ENCODE results near the gene DMC1. TPM values are rescaled to one million over a fixed set of nuclear protein-coding genes. Genes with fewer than 3 reads are reported as not detected.

The DMC1 gene
- total and polyA plus RNA-seq, 7 donors = 0.68 to 43.3 (median 3.8) TPM; not detected in 1

- H3K27ac ChIP-seq = peak overlapping the region in 3 of 4 donors; percentile 29 to 60 (median 46)
These were observed 44.5 kb upstream of the DMC1 start for GRCh38 chr22:38614332-38615063.

GRCh38 chr22:38613588-38613987, 43.6 kb upstream of the DMC1 start:
- Histone ChIP-seq H3K27me3 (no peaks in the 10 kb centered on the region), H3K27ac (peak overlapping the region in 1 of 4 donors; percentile 60), H3K4me3 (no peak overlapping the region), H3K36me3 (no peaks in the 10 kb centered on the region), H3K4me1 (peaks cover 0 to 12% (median 8%) of the 10 kb centered on the region in 4 donors), H3K9me3 (peaks cover 0 to 6% (median 0%) of the 10 kb centered on the region in 4 donors)
- 89 to 95% methylated on average over 4 of the region's 4 CpGs for WGBS, 2 donors
- intact Hi-C loops (cut with DNase I) = no loop called here
- no peak for DNase-seq
- TF ChIP-seq CTCF (IDR thresholded peaks at IDR 0.05) (no peak), POLR2A (IDR thresholded peaks at IDR 0.05) (no peak), EP300 (IDR thresholded peaks at IDR 0.05) (no peak), POLR2AphosphoS5 (IDR thresholded peaks at IDR 0.05) (no peak)

More at GRCh38 chr22:38614332-38615063, 44.5 kb upstream of the DMC1 start:
- Histone ChIP-seq H3K27me3 (no peaks in the 10 kb centered on the region), H3K36me3 (no peaks in the 10 kb centered on the region), H3K4me3 (no peak overlapping the region), H3K9me3 (peaks cover 0 to 8% (median 0%) of the 10 kb centered on the region in 4 donors), H3K4me1 (peaks cover 0 to 12% (median 8%) of the 10 kb centered on the region in 4 donors)
- DNase-seq = no peak
- TF ChIP-seq CTCF (IDR thresholded peaks at IDR 0.05) (no peak), POLR2AphosphoS5 (IDR thresholded peaks at IDR 0.05) (peak in 1 of 4 donors; percentile 64), POLR2A (IDR thresholded peaks at IDR 0.05) (no peak), EP300 (IDR thresholded peaks at IDR 0.05) (peak in 2 of 4 donors; percentile 20 to 71)
- 64 to 76% methylated on average over 4 of the region's 4 CpGs for WGBS, 2 donors
- intact Hi-C loops (cut with DNase I) = no loop called here

GRCh38 chr22:38612217-38613006, 42.4 kb upstream of the DMC1 start:
- WGBS, 2 donors = 93 to 95% methylated on average over 5 of the region's 5 CpGs

GRCh38 chr22:38611559-38611958, 41.6 kb upstream of the DMC1 start:
- H3K36me3 ChIP-seq = no peaks in the 10 kb centered on the region
- intact Hi-C loops (cut with DNase I) = no loop called here
- H3K27ac ChIP-seq = no peak overlapping the region
- WGBS, 2 donors = 95% methylated on average over 5 of the region's 5 CpGs
- DNase-seq = no peak
- no peak overlapping the region for H3K4me3 ChIP-seq
- H3K9me3 ChIP-seq = no peaks in the 10 kb centered on the region
- TF ChIP-seq POLR2AphosphoS5 (IDR thresholded peaks at IDR 0.05) (no peak), POLR2A (IDR thresholded peaks at IDR 0.05) (no peak), CTCF (IDR thresholded peaks at IDR 0.05) (no peak), EP300 (IDR thresholded peaks at IDR 0.05) (no peak)
- peaks cover 0 to 16% (median 9%) of the 10 kb centered on the region in 4 donors for H3K4me1 ChIP-seq
- no peaks in the 10 kb centered on the region for H3K27me3 ChIP-seq

More at GRCh38 chr22:38612217-38613006, 42.4 kb upstream of the DMC1 start:
- Histone ChIP-seq H3K4me1 (peaks cover 0 to 12% (median 8%) of the 10 kb centered on the region in 4 donors), H3K9me3 (no peaks in the 10 kb centered on the region), H3K4me3 (no peak overlapping the region), H3K27me3 (no peaks in the 10 kb centered on the region), H3K27ac (no peak overlapping the region), H3K36me3 (no peaks in the 10 kb centered on the region)
- TF ChIP-seq POLR2AphosphoS5 (IDR thresholded peaks at IDR 0.05) = no peak
- TF ChIP-seq POLR2A (IDR thresholded peaks at IDR 0.05) = no peak
- no peak for TF ChIP-seq CTCF (IDR thresholded peaks at IDR 0.05)
- TF ChIP-seq EP300 (IDR thresholded peaks at IDR 0.05) = no peak
- intact Hi-C loops (cut with DNase I) = no loop called here
- DNase-seq = no peak
